ENCODE results near the gene WAC. TPM values are rescaled to one million over a fixed set of nuclear protein-coding genes. Genes with fewer than 3 reads are reported as not detected.
"Not testable (repeated sequence)": the region's sequence is repeated elsewhere in the genome, so short reads cannot be mapped to it uniquely, and the experiment has no call there.

Gene WAC
- polyA plus RNA-seq, 4 donors: 33.5 to 102 (median 36.7) TPM

DNA sequence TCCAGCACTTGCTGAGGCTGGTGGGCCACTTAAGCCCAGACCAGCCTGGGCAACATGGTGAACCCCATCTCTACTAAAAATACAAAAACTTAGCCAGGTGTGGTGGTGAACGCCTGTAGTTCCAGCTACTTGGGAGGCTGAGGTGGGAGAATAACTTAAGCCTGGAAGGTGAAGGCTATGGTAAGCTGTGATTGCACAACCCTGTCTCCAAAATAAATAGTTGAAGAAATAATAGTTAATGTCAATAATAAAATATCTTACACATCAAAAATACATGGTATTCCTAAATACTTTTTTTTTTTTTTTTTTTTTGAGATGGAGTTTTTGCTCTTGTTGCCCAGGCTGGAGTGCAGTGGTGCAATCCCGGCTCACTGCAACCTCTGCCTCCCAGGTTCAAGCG lies 76.7 kb downstream of the WAC start:
- H3K27ac ChIP-seq (ENCODE audit: low read depth in 1 of 3, low read length in 2 of 3); FAIRE-seq; DNase-seq; H3K4me1 ChIP-seq (ENCODE audit: control insufficient read depth in 3 of 3, insufficient read depth in 2 of 3, low read depth in 1 of 3, low read length in 2 of 3); H3K4me3 ChIP-seq (ENCODE audit: low read depth in 1 of 3, low read length in 3 of 3); H3K27me3 ChIP-seq (ENCODE audit: control insufficient read depth in 3 of 3, insufficient read depth in 3 of 3, low read length in 3 of 3); H3K9me3 ChIP-seq (ENCODE audit: control insufficient read depth in 2 of 2, insufficient read depth in 1 of 2, low read depth in 1 of 2, low read length in 1 of 2): not testable (repeated sequence)
- 63 to 86% (median 76%) methylated on average over 3 of the region's 3 CpGs for WGBS, 3 donors
- H3K36me3 ChIP-seq (ENCODE audit: control insufficient read depth in 3 of 3, insufficient read depth in 2 of 3, low read depth in 1 of 3, low read length in 3 of 3): peaks cover 10 to 33% (median 31%) of the 10 kb centered on the region in 3 donors

DNA sequence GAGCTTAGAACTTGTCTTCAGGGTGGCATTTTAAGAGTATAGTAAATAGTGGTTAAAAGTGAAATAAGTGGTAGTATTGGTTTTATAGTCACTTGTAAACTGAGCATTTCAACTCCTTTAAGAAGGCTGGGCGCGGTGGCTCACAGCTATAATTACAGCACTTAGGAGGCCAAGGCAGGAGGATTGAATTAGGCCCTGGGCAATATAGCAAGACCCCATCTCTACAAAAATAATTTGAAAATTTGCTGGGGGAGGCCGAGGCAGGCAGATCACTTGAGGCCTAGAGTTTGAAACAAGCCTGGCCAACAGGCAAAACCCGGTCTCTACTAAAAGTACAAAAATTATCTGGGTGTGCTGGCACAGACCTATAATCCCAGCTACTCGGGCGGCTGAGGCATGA lies 80.0 kb downstream of the WAC start:
- H3K9me3 ChIP-seq (ENCODE audit: control insufficient read depth in 2 of 2, insufficient read depth in 1 of 2, low read depth in 1 of 2, low read length in 1 of 2): no peaks in the 10 kb centered on the region
- no peaks in the 10 kb centered on the region for H3K4me1 ChIP-seq (ENCODE audit: control insufficient read depth in 3 of 3, insufficient read depth in 2 of 3, low read depth in 1 of 3, low read length in 2 of 3)
- no peak overlapping the region for H3K4me3 ChIP-seq (ENCODE audit: low read depth in 1 of 3, low read length in 3 of 3)
- DNase-seq (no peak), FAIRE-seq (no peak)
- 97 to 99% (median 97%) methylated on average over 6 of the region's 6 CpGs for WGBS, 3 donors
- no peak overlapping the region for H3K27ac ChIP-seq (ENCODE audit: low read depth in 1 of 3, low read length in 2 of 3)
- H3K36me3 ChIP-seq (ENCODE audit: control insufficient read depth in 3 of 3, insufficient read depth in 2 of 3, low read depth in 1 of 3, low read length in 3 of 3): peaks cover 13 to 40% (median 34%) of the 10 kb centered on the region in 3 donors
- H3K27me3 ChIP-seq (ENCODE audit: control insufficient read depth in 3 of 3, insufficient read depth in 3 of 3, low read length in 3 of 3): no peaks in the 10 kb centered on the region

DNA sequence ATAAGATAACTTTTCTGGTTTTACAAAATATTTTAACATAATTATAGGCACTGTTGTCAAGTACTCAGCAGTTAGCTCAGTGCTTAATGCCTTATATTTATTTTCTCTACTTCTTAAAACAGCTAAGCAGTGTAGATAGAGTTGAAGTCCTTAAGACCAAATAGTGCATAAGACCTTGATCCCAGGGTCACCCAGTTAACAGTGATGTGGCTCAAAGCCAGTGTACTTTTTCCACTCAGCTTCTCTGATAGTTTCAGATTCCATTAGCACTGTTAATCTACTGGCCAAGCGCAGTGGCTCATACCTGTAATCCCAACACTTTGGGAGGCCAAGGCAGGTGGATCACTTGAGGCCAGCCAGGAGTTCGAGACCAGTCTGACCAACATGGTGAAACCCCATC lies 83.6 kb downstream of the WAC start:
- no peaks in the 10 kb centered on the region for H3K4me1 ChIP-seq (ENCODE audit: control insufficient read depth in 3 of 3, insufficient read depth in 2 of 3, low read depth in 1 of 3, low read length in 2 of 3)
- peaks cover 13 to 33% (median 22%) of the 10 kb centered on the region in 3 donors for H3K36me3 ChIP-seq (ENCODE audit: control insufficient read depth in 3 of 3, insufficient read depth in 2 of 3, low read depth in 1 of 3, low read length in 3 of 3)
- 91 to 96% (median 94%) methylated on average over 2 of the region's 2 CpGs for WGBS, 3 donors
- no peaks in the 10 kb centered on the region for H3K9me3 ChIP-seq (ENCODE audit: control insufficient read depth in 2 of 2, insufficient read depth in 1 of 2, low read depth in 1 of 2, low read length in 1 of 2)
- no peak for DNase-seq
- no peak overlapping the region for H3K4me3 ChIP-seq (ENCODE audit: low read depth in 1 of 3, low read length in 3 of 3)
- no peaks in the 10 kb centered on the region for H3K27me3 ChIP-seq (ENCODE audit: control insufficient read depth in 3 of 3, insufficient read depth in 3 of 3, low read length in 3 of 3)
- FAIRE-seq: no peak
- no peak overlapping the region for H3K27ac ChIP-seq (ENCODE audit: low read depth in 1 of 3, low read length in 2 of 3)

DNA sequence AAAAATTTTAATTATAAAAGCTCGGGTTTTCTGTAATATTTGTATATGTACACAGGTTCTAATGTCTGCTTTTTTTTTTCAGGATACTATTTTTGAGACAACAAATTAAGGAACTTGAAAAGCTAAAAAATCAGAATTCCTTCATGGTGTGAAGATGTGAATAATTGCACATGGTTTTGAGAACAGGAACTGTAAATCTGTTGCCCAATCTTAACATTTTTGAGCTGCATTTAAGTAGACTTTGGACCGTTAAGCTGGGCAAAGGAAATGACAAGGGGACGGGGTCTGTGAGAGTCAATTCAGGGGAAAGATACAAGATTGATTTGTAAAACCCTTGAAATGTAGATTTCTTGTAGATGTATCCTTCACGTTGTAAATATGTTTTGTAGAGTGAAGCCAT lies 86.5 kb downstream of the WAC start:
- WGBS, 3 donors: 90 to 94% (median 92%) methylated on average over 4 of the region's 4 CpGs
- peaks cover 2 to 14% (median 13%) of the 10 kb centered on the region in 3 donors for H3K36me3 ChIP-seq (ENCODE audit: control insufficient read depth in 3 of 3, insufficient read depth in 2 of 3, low read depth in 1 of 3, low read length in 3 of 3)
- no peaks in the 10 kb centered on the region for H3K9me3 ChIP-seq (ENCODE audit: control insufficient read depth in 2 of 2, insufficient read depth in 1 of 2, low read depth in 1 of 2, low read length in 1 of 2)
- H3K27me3 ChIP-seq (ENCODE audit: control insufficient read depth in 3 of 3, insufficient read depth in 3 of 3, low read length in 3 of 3): no peaks in the 10 kb centered on the region
- no peak overlapping the region for H3K27ac ChIP-seq (ENCODE audit: low read depth in 1 of 3, low read length in 2 of 3)
- H3K4me1 ChIP-seq (ENCODE audit: control insufficient read depth in 3 of 3, insufficient read depth in 2 of 3, low read depth in 1 of 3, low read length in 2 of 3): no peaks in the 10 kb centered on the region
- H3K4me3 ChIP-seq (ENCODE audit: low read depth in 1 of 3, low read length in 3 of 3): no peak overlapping the region
- FAIRE-seq (no peak), DNase-seq (no peak)

DNA sequence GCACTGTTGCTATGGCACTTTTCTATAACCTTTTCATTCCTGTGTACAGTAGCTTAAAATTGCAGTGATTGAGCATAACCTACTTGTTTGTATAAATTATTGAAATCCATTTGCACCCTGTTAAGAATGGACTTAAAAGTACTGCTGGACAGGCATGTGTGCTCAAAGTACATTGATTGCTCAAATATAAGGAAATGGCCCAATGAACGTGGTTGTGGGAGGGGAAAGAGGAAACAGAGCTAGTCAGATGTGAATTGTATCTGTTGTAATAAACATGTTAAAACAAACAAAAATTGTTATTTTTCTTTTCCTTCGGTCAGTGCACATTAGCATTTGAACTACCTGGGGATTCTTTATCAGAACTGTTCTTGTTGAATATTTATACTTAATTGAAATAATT lies 87.3 kb downstream of the WAC start:
- no peak for DNase-seq
- no peak overlapping the region for H3K27ac ChIP-seq (ENCODE audit: low read depth in 1 of 3, low read length in 2 of 3)
- FAIRE-seq: no peak
- WGBS, 3 donors: 50 to 65% (median 53%) methylated on average over 2 of the region's 2 CpGs
- H3K4me3 ChIP-seq (ENCODE audit: low read depth in 1 of 3, low read length in 3 of 3): no peak overlapping the region
- H3K4me1 ChIP-seq (ENCODE audit: control insufficient read depth in 3 of 3, insufficient read depth in 2 of 3, low read depth in 1 of 3, low read length in 2 of 3): no peaks in the 10 kb centered on the region
- H3K9me3 ChIP-seq (ENCODE audit: control insufficient read depth in 2 of 2, insufficient read depth in 1 of 2, low read depth in 1 of 2, low read length in 1 of 2): no peaks in the 10 kb centered on the region
- peaks cover 2 to 14% (median 13%) of the 10 kb centered on the region in 3 donors for H3K36me3 ChIP-seq (ENCODE audit: control insufficient read depth in 3 of 3, insufficient read depth in 2 of 3, low read depth in 1 of 3, low read length in 3 of 3)
- H3K27me3 ChIP-seq (ENCODE audit: control insufficient read depth in 3 of 3, insufficient read depth in 3 of 3, low read length in 3 of 3): no peaks in the 10 kb centered on the region

DNA sequence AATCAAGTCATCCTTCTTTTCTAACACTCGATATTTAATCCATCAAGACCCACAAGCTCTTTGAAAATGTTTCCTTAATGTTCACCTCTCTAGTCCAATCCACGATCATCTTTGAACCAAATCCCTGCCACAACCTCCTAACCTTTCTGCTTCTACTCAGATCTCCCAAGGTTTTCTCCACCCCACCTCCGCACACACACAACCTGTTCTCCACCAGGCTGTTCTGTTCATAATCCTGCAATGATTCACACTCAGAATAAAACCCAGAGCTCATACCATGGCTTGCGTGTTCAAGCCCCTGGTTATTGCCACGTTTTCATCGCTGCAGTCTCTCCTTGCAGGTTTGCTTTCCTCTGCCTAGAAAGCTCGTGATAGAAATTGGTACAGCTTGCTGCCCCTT lies 90.6 kb downstream of the WAC start:
- no peak for DNase-seq
- 77 to 89% (median 83%) methylated on average over 7 of the region's 7 CpGs for WGBS, 3 donors
- Histone ChIP-seq H3K27me3 (ENCODE audit: control insufficient read depth in 3 of 3, insufficient read depth in 3 of 3, low read length in 3 of 3) (peaks cover 0 to 4% (median 0%) of the 10 kb centered on the region in 3 donors), H3K27ac (ENCODE audit: low read depth in 1 of 3, low read length in 2 of 3) (no peak overlapping the region), H3K9me3 (ENCODE audit: control insufficient read depth in 2 of 2, insufficient read depth in 1 of 2, low read depth in 1 of 2, low read length in 1 of 2) (no peaks in the 10 kb centered on the region), H3K4me1 (ENCODE audit: control insufficient read depth in 3 of 3, insufficient read depth in 2 of 3, low read depth in 1 of 3, low read length in 2 of 3) (no peaks in the 10 kb centered on the region), H3K4me3 (ENCODE audit: low read depth in 1 of 3, low read length in 3 of 3) (no peak overlapping the region), H3K36me3 (ENCODE audit: control insufficient read depth in 3 of 3, insufficient read depth in 2 of 3, low read depth in 1 of 3, low read length in 3 of 3) (peaks cover 0 to 8% (median 5%) of the 10 kb centered on the region in 3 donors)
- FAIRE-seq: no peak

DNA sequence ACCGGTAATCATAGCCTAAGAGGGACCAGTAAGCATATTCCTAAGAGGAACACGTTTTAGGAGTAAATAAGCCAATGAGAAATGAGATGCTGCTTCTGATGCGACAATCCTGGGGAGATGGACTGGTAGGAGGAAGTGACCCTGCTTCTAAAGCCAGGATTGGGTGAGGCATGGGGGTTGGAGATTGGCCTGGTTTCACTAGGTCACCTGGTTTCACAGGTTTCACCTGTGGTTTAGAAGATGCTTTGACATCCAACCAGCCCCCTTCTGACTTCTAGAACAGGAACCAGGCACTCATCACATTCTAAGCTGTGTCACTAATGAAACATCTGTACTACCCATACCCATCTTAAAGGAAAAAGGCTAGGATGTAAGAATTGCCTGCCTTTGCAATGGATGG lies 91.4 kb downstream of the WAC start:
- FAIRE-seq (no peak), DNase-seq (no peak)
- no peak overlapping the region for H3K27ac ChIP-seq (ENCODE audit: low read depth in 1 of 3, low read length in 2 of 3)
- H3K27me3 ChIP-seq (ENCODE audit: control insufficient read depth in 3 of 3, insufficient read depth in 3 of 3, low read length in 3 of 3): peaks cover 0 to 4% (median 0%) of the 10 kb centered on the region in 3 donors
- H3K36me3 ChIP-seq (ENCODE audit: control insufficient read depth in 3 of 3, insufficient read depth in 2 of 3, low read depth in 1 of 3, low read length in 3 of 3): peaks cover 0 to 5% (median 4%) of the 10 kb centered on the region in 3 donors
- H3K9me3 ChIP-seq (ENCODE audit: control insufficient read depth in 2 of 2, insufficient read depth in 1 of 2, low read depth in 1 of 2, low read length in 1 of 2): no peaks in the 10 kb centered on the region
- H3K4me1 ChIP-seq (ENCODE audit: control insufficient read depth in 3 of 3, insufficient read depth in 2 of 3, low read depth in 1 of 3, low read length in 2 of 3): no peaks in the 10 kb centered on the region
- no peak overlapping the region for H3K4me3 ChIP-seq (ENCODE audit: low read depth in 1 of 3, low read length in 3 of 3)
- WGBS, 3 donors: 76 to 85% (median 78%) methylated on average over 3 of the region's 3 CpGs

DNA sequence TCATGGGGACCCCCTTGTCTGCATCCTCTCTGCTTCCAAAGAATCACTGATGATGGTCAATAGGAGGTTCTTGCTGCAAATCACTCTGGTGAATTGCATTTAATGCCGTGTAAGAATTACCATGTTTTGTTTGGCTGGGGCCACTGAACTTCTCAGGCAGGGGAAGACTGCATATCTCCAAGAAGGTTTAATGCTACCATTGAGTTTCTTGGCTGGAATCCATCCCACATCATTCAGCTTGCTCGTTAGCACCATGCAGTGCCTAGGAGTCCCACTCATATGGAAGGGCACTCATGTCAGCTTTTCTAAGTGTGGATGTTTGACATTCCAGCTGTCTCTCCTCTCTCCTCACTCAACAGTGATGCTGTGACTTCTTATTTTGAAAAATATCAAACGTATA lies 94.2 kb downstream of the WAC start:
- no peaks in the 10 kb centered on the region for H3K36me3 ChIP-seq (ENCODE audit: control insufficient read depth in 3 of 3, insufficient read depth in 2 of 3, low read depth in 1 of 3, low read length in 3 of 3)
- FAIRE-seq (no peak), DNase-seq (no peak)
- 47 to 54% (median 50%) methylated on average over 3 of the region's 3 CpGs for WGBS, 3 donors
- no peaks in the 10 kb centered on the region for H3K4me1 ChIP-seq (ENCODE audit: control insufficient read depth in 3 of 3, insufficient read depth in 2 of 3, low read depth in 1 of 3, low read length in 2 of 3)
- no peaks in the 10 kb centered on the region for H3K9me3 ChIP-seq (ENCODE audit: control insufficient read depth in 2 of 2, insufficient read depth in 1 of 2, low read depth in 1 of 2, low read length in 1 of 2)
- no peak overlapping the region for H3K27ac ChIP-seq (ENCODE audit: low read depth in 1 of 3, low read length in 2 of 3)
- peaks cover 0 to 4% (median 0%) of the 10 kb centered on the region in 3 donors for H3K27me3 ChIP-seq (ENCODE audit: control insufficient read depth in 3 of 3, insufficient read depth in 3 of 3, low read length in 3 of 3)
- no peak overlapping the region for H3K4me3 ChIP-seq (ENCODE audit: low read depth in 1 of 3, low read length in 3 of 3)

DNA sequence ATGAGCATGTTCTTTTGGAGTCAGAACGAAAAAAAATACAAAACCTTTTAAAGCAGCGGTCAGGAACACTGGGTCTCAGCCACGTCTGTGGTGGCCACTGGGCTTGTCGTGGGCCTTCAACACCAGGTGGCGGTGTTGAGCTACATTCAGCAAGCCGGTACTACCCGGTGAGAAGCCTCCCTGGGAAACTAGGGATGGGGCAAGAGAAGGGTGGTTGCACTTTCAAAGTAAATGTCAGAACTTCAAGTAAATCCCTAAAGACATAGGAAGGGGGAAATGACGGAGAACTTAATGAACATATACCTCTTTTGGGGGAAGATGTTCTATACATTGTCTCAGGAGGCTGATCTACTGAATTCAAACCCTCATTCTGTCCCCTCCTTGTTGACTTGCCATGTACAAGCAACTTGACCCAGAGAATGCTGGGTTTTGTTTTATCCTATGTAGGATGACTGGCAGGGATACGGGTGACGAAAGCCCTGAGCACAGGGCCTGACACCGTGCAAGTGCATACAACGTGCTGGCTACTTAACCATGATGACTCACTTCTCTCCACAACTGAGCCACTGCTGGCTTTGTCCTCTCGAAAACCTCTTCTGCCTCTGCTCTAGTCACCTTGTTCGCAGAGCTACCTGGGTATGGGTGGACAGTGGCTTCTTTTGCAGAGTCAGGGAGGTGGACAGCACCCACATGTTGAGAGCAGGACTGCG lies 95.4 kb downstream of the WAC start:
- Histone ChIP-seq H3K9me3 (ENCODE audit: control insufficient read depth in 2 of 2, insufficient read depth in 1 of 2, low read depth in 1 of 2, low read length in 1 of 2) (no peaks in the 10 kb centered on the region), H3K27ac (ENCODE audit: low read depth in 1 of 3, low read length in 2 of 3) (no peak overlapping the region), H3K4me3 (ENCODE audit: low read depth in 1 of 3, low read length in 3 of 3) (no peak overlapping the region), H3K4me1 (ENCODE audit: control insufficient read depth in 3 of 3, insufficient read depth in 2 of 3, low read depth in 1 of 3, low read length in 2 of 3) (no peaks in the 10 kb centered on the region), H3K36me3 (ENCODE audit: control insufficient read depth in 3 of 3, insufficient read depth in 2 of 3, low read depth in 1 of 3, low read length in 3 of 3) (no peaks in the 10 kb centered on the region), H3K27me3 (ENCODE audit: control insufficient read depth in 3 of 3, insufficient read depth in 3 of 3, low read length in 3 of 3) (peaks cover 0 to 4% (median 0%) of the 10 kb centered on the region in 3 donors)
- DNase-seq (peak; percentile 74 to 84), FAIRE-seq (no peak)
- 25 to 28% (median 26%) methylated on average over 15 of the region's 15 CpGs for whole genome bisulfite sequencing, 3 donors

Measured in small intestine (tissue), 7 donors.